NCI-H146 treated with DMSO at 0.1 percent for 48 hours (cell line): Measurements from ENCODE around the gene SMARCA2.

Experiments used
- DNase-seq: peaks from one replicate; lab custom pipeline; 2025; ENCODE audit not compliant: unreplicated experiment; lab: John Stamatoyannopoulos, UW

SMARCA2 gene

GRCh38 chr9:2236850-2237249 lies 221.7 kb downstream of the SMARCA2 start:
- DNase-seq = peak; percentile 52

GRCh38 chr9:2241461-2241835 lies 226.3 kb downstream of the SMARCA2 start:
- peak; percentile 73 for DNase-seq

GRCh38 chr9:2241836-2242741 lies 226.9 kb downstream of the SMARCA2 start:
- DNase-seq = peak; percentile 81

- DNase-seq = peak; percentile 82
These were observed 227.7 kb downstream of the SMARCA2 start for GRCh38 chr9:2242831-2243330.
